ENCODE measurements around the gene NINJ2.
"Not testable (repeated sequence)": the region's sequence is repeated elsewhere in the genome, so short reads cannot be mapped to it uniquely, and the experiment has no call there.

NINJ2 gene

GRCh38 chr12:663293-663871, at the start of gene NINJ2:
Gene NINJ2, minus strand, starts transcription at chr12:663445. Its CDS starts 85 bp downstream, at chr12:663360.
- no peak for FAIRE-seq

GRCh38 chr12:712172-712863, 49.1 kb upstream of the NINJ2 start:
- FAIRE-seq: no peak

GRCh38 chr12:709455-710020, 46.3 kb upstream of the NINJ2 start:
- no peak for FAIRE-seq

GRCh38 chr12:708084-708483, 44.8 kb upstream of the NINJ2 start:
- not testable (repeated sequence) for FAIRE-seq

- no peak for FAIRE-seq
Measured at GRCh38 chr12:704516-705242, 41.4 kb upstream of the NINJ2 start.

- FAIRE-seq: no peak
Measured at GRCh38 chr12:701896-702539, 38.8 kb upstream of the NINJ2 start.

- no peak for FAIRE-seq
Measured at GRCh38 chr12:700016-700415, 36.8 kb upstream of the NINJ2 start.

- FAIRE-seq: not testable (repeated sequence)
Measured at GRCh38 chr12:698222-698621, 35.0 kb upstream of the NINJ2 start.

- FAIRE-seq: no peak
Measured at GRCh38 chr12:697481-697880, 34.2 kb upstream of the NINJ2 start.

- FAIRE-seq: no peak
Measured at GRCh38 chr12:694734-695503, 31.7 kb upstream of the NINJ2 start.

- FAIRE-seq: no peak
Measured at GRCh38 chr12:693934-694533, 30.8 kb upstream of the NINJ2 start.

GRCh38 chr12:692274-692673, 29.0 kb upstream of the NINJ2 start:
- no peak for FAIRE-seq

GRCh38 chr12:690466-690865, 27.2 kb upstream of the NINJ2 start:
- FAIRE-seq: no peak

GRCh38 chr12:685388-685787, 22.1 kb upstream of the NINJ2 start:
- FAIRE-seq: no peak

- no peak for FAIRE-seq
Measured at GRCh38 chr12:684416-684815, 21.2 kb upstream of the NINJ2 start.

- FAIRE-seq: no peak
Measured at GRCh38 chr12:681568-682256, 18.5 kb upstream of the NINJ2 start.

- FAIRE-seq: no peak
Measured at GRCh38 chr12:678747-679712, 15.8 kb upstream of the NINJ2 start.

GRCh38 chr12:675562-675961, 12.3 kb upstream of the NINJ2 start:
- FAIRE-seq: no peak

- FAIRE-seq: no peak
Measured at GRCh38 chr12:674272-674781, 11.1 kb upstream of the NINJ2 start.

GRCh38 chr12:673849-674248, 10.6 kb upstream of the NINJ2 start:
- no peak for FAIRE-seq
